HepG2 (cell line): ENCODE data around the gene TSNAX. TPM values are rescaled to one million over a fixed set of nuclear protein-coding genes. Genes with fewer than 3 reads are reported as not detected.

Experiments used
- BRCA1 ChIP-seq: sonication (generic); formaldehyde crosslinking; IDR thresholded peaks from 2 replicates; pipeline ENCODE4 v1.4.0; 2020; ENCODE audit warnings: missing genetic modification reagents
- E2F2 ChIP-seq: sonication (generic); formaldehyde crosslinking; IDR thresholded peaks from 2 replicates; pipeline ENCODE4 v1.4.0; 2020; ENCODE audit warnings: missing genetic modification reagents, borderline replicate concordance
- FOXA3 ChIP-seq: IDR thresholded peaks from 2 replicates; pipeline ENCODE4 v1.6.1; 2016; ENCODE audit warnings: missing genetic modification reagents, missing compliant biosample characterization
- NFATC3 ChIP-seq: sonication (generic); formaldehyde crosslinking; IDR thresholded peaks from 2 replicates; pipeline ENCODE4 v1.5.1; 2020; ENCODE audit warnings: mild to moderate bottlenecking, missing genetic modification reagents
- NFIB ChIP-seq: sonication (generic); formaldehyde crosslinking; IDR thresholded peaks from 2 replicates; pipeline ENCODE4 v1.9.0; 2021; ENCODE audit warnings: missing genetic modification reagents, mild to moderate bottlenecking, borderline replicate concordance
- RAD21 ChIP-seq: fragments of 450-650 bp; formaldehyde crosslinking; IDR thresholded peaks from 2 replicates; pipeline ENCODE4 v1.5.0; 2020; ENCODE audit warnings: mild to moderate bottlenecking
- RFX3 ChIP-seq: IDR thresholded peaks from 2 replicates; pipeline ENCODE4 v1.6.1; 2016; ENCODE audit warnings: missing biosample characterization, missing genetic modification reagents
- SRSF1 ChIP-seq: fragments of 200-400 bp; formaldehyde crosslinking; optimal IDR thresholded peaks from 2 replicates; pipeline ENCODE3; 2017; ENCODE audit warnings: mild to moderate bottlenecking, low read depth, low read length, moderate library complexity
- THAP11 ChIP-seq: IDR thresholded peaks from 2 replicates; pipeline ENCODE4 v1.6.1; 2016; ENCODE audit warnings: missing biosample characterization, missing genetic modification reagents
- ZFP36 ChIP-seq: fragments of 150-350 bp; IDR thresholded peaks from 2 replicates; pipeline ENCODE4 v1.6.1; 2018; ENCODE audit warnings: borderline replicate concordance, low read length, low read depth; ENCODE audit not compliant: partially characterized antibody
- ZFP91 ChIP-seq: sonication (generic); formaldehyde crosslinking; IDR thresholded peaks from 2 replicates; pipeline ENCODE4 v1.9.0; 2022; ENCODE audit warnings: missing genetic modification reagents, mild to moderate bottlenecking, borderline replicate concordance
- ZNF180 ChIP-seq: sonication (generic); formaldehyde crosslinking; IDR thresholded peaks from 2 replicates; pipeline ENCODE4 v1.4.0; 2020; ENCODE audit warnings: low read depth, missing genetic modification reagents, borderline replicate concordance
- ZNF530 ChIP-seq: sonication (generic); formaldehyde crosslinking; IDR thresholded peaks from 2 replicates; pipeline ENCODE4 v1.5.0; 2020; ENCODE audit warnings: low read depth, mild to moderate bottlenecking, missing genetic modification reagents
- ZNF546 ChIP-seq: sonication (generic); formaldehyde crosslinking; conservative IDR thresholded peaks from 2 replicates; pipeline ENCODE4 v1.8.1; 2023; ENCODE audit warnings: mild to moderate bottlenecking, missing genetic modification reagents
- ZNF646 ChIP-seq: sonication (generic); formaldehyde crosslinking; IDR thresholded peaks from 2 replicates; pipeline ENCODE4 v1.9.0; 2021; ENCODE audit warnings: mild to moderate bottlenecking, missing genetic modification reagents
- ZSCAN22 ChIP-seq: sonication (generic); formaldehyde crosslinking; IDR thresholded peaks from 2 replicates; pipeline ENCODE4 v1.4.0; 2020; ENCODE audit warnings: mild to moderate bottlenecking, missing genetic modification reagents
- polyA plus RNA-seq, 8 experiments: library from polyadenylated mRNA; depleted of rRNA in 3 of 8; stranded (reverse) in 7 of 8; unstranded in 1 of 8; fragments of >200 nt; fragmentation: Illumina TruSeq in 4 of 8; extraction: Trizol in 4 of 8; gene quantifications; 2 replicates each; pipeline versions ENCODE4 v1.2.1 to v1.2.3, GENCODE V29; 2011 to 2016; ENCODE audit warnings: low read depth in 4 of 8, missing spikeins in 1 of 8, mixed read lengths in 1 of 8; ENCODE audit not compliant: insufficient read depth in 1 of 8
- total RNA-seq, 5 experiments: library from RNA; depleted of rRNA; stranded (reverse); fragments of >200 nt; fragmentation: Illumina TruSeq; extraction: Trizol; gene quantifications; 2 replicates each; pipeline ENCODE4 v1.2.3, GENCODE V29; 2016; ENCODE audit warnings: low read depth in 1 of 5
- TF ChIP-seq, protein P1 (sequence below): sonication (generic); formaldehyde crosslinking; IDR thresholded peaks from 2 replicates; pipeline ENCODE4 v1.4.0; 2020; ENCODE audit warnings: missing genetic modification reagents
- TF ChIP-seq, protein P2 (sequence below): sonication (generic); formaldehyde crosslinking; IDR thresholded peaks from 2 replicates; pipeline ENCODE4 v1.4.0; 2020; ENCODE audit warnings: missing genetic modification reagents; ENCODE audit errors: not compliant biosample characterization

The TSNAX gene
- total and polyA plus RNA-seq, 2 of the 13 experiments (the other 11 are each of a cell fraction or from before 2014, with no cell fraction given), result 13.2 to 46.2 TPM

DNA sequence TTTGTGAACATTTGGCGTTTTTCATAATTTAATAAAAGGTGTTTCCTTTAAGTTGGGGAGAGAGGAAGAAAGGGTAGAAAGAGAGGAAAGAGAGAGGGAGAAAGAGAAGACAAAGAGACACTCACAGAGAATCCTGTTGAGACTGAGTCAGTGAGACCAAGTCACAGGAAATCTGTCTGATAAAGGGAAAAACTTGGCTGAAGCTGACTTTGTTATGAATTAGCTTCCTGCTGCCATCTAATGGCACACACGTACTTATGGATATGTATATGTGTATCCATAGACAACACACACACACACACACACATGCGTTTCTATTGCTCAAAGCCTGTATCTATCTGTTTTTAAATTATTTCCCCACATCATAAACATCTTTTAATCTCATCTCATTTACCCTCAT, 55.6 kb downstream of the TSNAX start (continued):
- TF ChIP-seq ZNF646 (CRISPR knock-in tag) (peak; percentile 50; the same call in 1 of the 2 replicates), RFX3 (CRISPR knock-in tag) (no peak), ZFP91 (CRISPR knock-in tag) (no peak), ZNF180 (CRISPR knock-in tag) (no peak), ZSCAN22 (no peak), NFIB (CRISPR knock-in tag) (no peak), BRCA1 (CRISPR knock-in tag) (no peak), FOXA3 (no peak), RAD21 (CRISPR knock-in tag) (0 out of 2 replicates have a peak, but pooled peaks have one; percentile 17), ZNF530 (CRISPR knock-in tag) (no peak), SRSF1 (no peak), ZFP36 (no peak), ZNF546 (CRISPR knock-in tag) (no peak), THAP11 (no peak), E2F2 (no peak), NFATC3 (CRISPR knock-in tag) (no peak)
- TF ChIP-seq, protein P1, sequence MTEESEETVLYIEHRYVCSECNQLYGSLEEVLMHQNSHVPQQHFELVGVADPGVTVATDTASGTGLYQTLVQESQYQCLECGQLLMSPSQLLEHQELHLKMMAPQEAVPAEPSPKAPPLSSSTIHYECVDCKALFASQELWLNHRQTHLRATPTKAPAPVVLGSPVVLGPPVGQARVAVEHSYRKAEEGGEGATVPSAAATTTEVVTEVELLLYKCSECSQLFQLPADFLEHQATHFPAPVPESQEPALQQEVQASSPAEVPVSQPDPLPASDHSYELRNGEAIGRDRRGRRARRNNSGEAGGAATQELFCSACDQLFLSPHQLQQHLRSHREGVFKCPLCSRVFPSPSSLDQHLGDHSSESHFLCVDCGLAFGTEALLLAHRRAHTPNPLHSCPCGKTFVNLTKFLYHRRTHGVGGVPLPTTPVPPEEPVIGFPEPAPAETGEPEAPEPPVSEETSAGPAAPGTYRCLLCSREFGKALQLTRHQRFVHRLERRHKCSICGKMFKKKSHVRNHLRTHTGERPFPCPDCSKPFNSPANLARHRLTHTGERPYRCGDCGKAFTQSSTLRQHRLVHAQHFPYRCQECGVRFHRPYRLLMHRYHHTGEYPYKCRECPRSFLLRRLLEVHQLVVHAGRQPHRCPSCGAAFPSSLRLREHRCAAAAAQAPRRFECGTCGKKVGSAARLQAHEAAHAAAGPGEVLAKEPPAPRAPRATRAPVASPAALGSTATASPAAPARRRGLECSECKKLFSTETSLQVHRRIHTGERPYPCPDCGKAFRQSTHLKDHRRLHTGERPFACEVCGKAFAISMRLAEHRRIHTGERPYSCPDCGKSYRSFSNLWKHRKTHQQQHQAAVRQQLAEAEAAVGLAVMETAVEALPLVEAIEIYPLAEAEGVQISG (CRISPR knock-in tag), result no peak
- TF ChIP-seq, protein P2, sequence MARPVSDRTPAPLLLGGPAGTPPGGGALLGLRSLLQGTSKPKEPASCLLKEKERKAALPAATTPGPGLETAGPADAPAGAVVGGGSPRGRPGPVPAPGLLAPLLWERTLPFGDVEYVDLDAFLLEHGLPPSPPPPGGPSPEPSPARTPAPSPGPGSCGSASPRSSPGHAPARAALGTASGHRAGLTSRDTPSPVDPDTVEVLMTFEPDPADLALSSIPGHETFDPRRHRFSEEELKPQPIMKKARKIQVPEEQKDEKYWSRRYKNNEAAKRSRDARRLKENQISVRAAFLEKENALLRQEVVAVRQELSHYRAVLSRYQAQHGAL (CRISPR knock-in tag), result no peak
